Renal cortex interstitium (tissue), 11 donors: ENCODE data around the gene CARNS1. TPM values are rescaled to one million over a fixed set of nuclear protein-coding genes. Genes with fewer than 3 reads are reported as not detected.

Experiments
- DNase-seq, 11 donors: peaks; one replicate each; pipeline ENCODE4 v3.0.0-alpha.2; 2013; ENCODE audit warnings: low read depth in 9 of 11, low spot score in 4 of 11; ENCODE audit errors: extremely low read depth in 1 of 11
- polyA plus RNA-seq, 3 donors: library from polyadenylated mRNA; unstranded; fragments of 120-200 nt; gene quantifications; one replicate each; pipeline ENCODE4 v1.2.1, GENCODE V29; 2013; ENCODE audit not compliant: insufficient read length in 3 of 3

CARNS1 gene
- polyA plus RNA-seq, 3 donors = 2.0 to 5.2 (median 2.7) TPM

DNA sequence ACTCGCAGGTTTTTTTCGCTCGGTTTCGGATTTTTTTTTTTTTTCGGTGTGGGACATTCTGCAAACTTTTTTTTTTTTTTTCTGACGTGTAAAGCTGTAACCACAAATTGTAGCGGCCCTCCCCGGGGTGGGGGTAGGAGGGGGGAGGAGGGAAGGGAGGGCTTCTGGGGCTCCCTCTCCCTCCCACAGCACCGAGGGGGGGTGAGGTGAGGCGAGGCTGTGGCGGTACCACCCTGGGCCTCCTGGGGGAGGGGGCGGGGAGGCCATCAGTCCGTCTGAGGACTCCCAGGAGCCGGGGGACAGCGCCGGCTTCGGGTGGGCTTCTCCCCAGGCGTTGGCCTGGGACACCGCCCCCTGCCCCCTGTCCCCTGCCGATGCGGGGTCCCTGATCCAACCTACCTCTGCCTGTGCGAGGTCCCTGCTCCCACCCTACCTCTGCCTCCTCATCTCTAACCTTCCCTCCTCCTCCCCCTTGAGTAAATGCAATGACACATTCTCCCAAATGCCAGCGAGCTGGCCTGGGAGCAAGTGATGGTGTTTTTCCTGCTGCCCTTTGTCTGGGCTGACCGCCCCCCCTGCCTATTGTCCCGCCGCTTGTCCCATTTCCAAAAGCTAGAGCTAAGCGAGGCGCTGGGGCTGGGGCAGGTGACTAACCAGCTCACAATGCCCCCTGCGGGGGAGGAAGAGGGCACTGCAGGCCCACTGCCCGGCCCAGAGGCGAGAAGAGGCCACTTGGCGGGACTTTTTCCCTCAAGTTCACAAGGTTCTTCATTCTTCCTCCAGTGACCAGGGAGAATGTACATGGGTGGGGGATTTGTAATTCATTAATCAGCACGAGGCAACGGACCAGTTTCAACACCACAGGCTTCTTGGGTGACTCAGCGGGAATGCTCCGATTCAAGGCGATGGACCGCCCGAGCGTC, 41.6 kb upstream of the CARNS1 start:
- peak in 3 of 11 donors; percentile 60 to 80 (median 73) for DNase-seq

DNA sequence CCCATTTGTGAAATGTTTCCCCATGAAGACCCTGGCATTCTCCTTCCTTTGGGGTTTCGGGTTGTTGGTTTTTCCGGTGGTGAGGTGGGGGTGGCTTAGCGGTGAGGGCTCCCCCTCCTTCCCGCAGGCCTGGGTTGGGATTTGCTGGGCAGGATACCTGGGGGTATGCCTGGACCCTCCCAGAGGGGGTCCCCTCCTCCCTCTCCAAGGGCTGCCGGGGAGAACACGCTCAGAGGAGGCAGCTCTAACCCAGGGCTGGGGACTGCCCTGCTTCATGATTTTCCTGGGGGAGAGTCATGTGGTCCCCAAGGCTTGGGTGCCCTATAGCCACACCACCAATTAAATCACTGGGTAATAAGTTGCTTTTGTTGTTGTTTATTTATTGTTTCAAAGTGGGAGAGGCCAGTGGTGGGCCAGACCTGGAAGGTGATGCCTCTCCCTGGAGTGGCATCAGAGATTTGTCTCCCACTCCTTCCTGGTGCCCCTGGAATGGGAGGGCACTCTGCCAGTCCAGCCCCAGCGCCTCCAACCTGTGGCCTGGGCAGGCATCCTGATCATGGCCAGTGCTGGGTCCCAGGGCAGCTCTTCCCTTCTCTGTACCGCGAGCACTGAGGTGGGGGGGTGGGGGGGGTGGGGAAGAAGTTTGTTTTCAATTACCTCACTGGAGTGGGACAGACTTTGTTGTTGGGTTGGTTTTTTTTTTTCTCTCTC, 40.8 kb upstream of the CARNS1 start:
- DNase-seq = no peak

DNA sequence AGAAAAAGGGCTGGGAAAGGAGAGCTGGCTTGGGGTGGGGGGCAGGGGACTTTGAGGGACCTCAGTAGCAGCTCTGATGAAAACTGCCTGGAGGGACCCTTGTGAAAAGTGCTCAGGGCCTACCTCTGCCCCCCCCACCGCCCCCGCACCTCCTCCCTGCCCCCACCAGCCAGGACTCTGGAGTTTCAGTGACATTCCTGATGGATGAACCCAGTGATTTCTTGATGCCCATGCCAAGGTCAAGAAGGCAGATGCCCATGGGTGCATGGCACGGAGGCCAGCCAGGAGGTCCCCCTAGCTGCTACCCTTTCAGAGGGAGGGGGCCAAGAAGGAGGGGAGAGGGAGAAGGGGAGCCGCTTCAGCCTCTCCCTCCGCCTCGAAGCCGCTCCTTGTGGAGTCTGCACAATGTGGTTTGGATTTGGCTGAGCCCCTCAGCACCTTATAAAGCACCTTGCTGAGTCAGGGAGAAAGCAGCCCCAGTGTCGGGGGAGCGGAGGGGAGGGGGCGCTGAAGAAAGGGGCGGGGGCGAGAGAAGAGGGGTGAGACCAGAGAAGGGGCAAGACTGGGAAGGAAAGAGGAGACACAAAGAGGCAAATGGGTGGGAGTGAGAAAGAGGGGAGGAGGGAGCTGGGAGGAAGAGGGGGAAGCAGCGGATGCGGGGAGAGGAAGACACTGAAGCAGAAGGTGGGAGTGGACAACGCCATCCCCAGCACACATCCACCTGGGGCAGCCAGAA, 40.0 kb upstream of the CARNS1 start:
- no peak for DNase-seq

DNA sequence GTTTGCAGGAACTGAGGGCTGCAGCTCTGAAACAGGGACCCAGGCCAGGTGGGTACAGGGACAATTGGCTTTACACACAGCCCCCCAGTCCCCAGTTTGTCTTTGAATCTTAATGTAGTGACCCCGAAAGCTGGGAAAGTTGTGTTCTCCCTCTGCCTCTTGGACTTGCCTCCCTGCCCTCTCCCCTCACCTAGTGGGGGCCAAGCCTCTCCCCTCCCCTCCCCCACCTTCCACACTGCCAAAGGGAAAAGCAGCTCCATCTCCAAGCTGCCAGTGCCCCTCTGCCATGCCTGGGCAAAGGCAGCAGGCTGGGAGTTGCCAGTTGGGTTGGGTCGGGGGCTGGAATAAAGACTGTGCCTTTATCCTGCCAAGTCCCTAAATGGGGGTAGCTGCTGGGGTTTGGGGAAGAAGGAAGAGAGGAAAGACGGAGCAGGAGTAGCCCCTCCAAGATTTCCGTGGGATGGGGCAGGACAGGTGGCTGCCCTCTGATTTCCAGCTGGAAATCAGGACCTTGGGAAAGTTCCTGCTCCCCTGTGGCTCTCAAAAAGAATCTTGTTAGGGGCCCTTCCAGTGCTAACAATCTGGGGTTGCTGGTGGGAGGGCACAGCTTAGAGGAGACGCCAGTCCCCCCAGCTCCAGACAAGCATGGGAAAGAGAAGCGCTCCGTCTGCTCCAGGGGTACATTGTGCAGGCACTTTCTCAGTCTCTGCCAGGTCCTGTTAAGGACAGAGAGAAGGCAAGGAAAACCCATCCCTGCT, 39.2 kb upstream of the CARNS1 start:
- no peak for DNase-seq

DNA sequence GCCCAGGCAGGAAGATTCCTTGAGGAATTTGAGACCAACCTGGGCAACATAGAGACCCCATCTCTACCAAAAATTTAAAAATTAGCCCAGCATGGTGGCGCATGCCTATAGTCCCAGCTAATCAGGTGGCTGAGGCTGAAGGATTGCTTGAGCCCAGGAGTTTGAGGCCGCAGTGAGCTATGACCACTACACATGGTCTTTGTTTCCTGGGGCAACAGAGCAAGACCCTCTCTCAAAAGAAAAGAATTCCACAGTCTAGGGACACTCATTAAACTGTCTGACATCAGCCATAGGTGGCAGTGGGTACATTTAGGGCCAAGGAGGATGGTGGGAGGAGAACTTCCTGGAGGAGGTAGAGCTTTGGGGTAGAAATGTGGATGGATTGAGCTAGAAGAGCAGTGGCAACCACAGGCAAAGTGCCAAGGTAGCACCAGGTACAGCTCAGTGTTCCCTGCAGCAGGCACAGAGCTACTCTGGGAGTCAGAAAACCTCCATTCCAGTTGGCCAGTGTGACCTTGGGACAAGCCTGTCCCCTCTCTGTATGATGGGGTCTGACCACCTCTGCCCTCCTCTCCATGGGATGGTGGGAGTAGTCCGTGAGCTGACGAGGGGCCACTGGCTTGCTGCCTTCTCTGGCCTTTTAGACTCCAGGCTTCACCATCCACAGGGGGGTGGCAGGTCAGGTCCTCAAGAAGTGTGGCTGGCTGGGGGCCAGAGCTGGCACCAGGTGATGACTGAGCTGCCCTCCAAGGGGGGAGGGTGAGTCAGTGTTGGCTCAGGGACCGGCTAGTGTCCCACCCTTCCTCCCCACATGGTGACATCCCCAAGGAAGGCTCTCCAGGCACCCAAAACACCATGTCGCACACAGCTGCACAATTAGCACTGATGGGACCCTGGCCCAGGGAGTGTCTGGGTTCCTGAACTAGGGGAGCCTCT, 38.3 kb upstream of the CARNS1 start:
- DNase-seq = no peak

DNA sequence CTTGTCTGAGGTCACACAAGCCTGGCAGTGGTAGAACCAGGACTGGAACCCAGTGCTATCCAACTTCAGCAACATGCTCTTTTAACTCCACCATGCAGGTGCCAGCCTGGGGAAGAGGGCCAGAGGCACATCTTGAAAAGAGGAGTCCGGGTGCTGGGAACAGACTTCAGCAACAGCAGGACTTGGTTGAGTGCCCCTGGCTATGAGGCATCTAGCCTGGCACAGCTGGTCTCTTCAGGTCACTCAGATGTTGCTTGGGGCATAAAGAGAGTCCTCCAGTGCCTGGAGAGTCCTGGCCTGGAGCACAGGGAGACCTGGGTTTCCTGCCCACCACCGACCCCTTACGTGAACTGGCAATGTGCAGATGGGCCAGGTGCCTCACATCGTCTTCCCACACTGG, 36.9 kb upstream of the CARNS1 start:
- DNase-seq = no peak

DNA sequence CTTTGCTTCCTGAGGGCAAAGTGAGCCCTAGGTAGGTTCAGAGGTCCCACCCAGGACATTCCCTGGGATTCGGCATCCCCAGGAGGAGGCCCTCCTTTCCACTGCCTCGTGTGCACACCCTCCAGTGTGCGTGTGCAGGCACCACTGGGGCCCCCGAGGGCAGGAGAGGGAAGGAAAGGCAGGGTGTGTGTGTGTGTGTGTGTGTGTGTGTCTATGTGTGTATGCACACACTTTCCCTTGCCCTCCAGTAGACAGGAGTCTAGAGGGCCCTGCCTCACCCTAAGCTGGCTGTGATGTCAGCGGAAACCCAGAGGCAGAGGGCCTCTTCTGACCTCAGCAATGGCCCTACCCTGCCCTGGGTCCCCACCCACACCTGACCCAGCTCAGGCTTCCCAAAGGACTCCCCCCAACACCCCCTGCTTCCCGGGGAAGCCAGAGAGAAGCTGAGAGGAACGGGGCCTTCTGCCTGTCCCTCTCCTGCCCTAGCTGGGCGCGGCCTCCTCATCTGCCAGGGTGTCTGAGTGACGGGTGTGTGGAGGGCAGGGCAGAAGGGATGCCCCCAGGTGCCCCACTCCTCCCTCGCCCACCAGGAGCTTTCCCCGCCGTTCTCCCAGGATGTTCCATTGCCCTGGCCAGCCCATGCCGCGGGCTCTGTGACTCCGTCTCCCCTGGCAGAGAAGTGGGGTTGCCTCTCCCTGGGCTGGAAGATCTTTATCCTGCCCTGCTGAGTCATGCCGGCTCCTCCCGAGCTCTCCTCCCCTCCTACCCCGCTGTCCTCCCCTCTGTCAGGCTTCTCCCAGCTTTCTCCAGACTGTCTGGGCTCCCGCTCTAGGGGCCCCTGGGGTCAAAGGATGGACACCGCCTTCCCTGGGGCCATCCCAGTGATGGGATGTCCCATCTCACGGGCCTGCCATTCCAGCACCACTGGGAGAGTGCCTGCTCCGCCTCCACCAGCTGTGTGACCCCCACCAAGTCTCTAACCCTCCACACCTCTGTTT, 36.1 kb upstream of the CARNS1 start:
- DNase-seq = no peak

DNA sequence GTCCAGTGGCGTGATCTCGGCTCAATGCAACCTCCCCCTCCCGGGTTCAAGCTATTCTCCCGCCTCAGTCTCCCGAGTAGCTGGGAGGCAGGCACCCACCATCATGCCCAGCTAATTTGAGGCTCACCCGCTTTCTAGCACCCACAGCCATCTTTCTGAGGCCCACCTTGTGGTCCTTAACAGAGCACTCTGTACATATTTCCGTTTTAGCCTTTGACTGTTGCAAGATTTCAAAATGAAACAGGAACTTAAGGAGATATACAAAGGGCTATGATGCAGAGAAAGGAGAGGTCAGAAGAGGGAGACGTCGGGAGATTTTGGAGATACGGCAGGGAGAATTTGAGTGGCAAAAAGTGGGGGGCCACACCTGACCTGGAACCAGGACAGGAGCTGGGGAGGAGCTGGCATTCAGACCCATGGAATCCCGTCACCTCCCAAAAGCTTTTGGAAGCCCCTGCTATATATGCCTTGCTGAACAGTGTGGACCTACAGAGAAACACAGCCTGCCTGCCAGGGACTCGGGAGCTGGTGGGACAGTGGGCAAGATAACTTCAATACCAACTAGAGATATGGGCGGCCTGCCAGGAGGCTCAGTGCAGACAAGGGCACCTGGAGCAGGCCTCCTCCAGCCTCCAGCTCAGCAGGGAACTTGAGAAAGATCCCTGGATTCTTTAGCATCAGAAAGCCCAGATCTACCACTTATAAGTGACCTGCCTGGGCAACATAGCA, 34.1 kb upstream of the CARNS1 start:
- no peak for DNase-seq

DNA sequence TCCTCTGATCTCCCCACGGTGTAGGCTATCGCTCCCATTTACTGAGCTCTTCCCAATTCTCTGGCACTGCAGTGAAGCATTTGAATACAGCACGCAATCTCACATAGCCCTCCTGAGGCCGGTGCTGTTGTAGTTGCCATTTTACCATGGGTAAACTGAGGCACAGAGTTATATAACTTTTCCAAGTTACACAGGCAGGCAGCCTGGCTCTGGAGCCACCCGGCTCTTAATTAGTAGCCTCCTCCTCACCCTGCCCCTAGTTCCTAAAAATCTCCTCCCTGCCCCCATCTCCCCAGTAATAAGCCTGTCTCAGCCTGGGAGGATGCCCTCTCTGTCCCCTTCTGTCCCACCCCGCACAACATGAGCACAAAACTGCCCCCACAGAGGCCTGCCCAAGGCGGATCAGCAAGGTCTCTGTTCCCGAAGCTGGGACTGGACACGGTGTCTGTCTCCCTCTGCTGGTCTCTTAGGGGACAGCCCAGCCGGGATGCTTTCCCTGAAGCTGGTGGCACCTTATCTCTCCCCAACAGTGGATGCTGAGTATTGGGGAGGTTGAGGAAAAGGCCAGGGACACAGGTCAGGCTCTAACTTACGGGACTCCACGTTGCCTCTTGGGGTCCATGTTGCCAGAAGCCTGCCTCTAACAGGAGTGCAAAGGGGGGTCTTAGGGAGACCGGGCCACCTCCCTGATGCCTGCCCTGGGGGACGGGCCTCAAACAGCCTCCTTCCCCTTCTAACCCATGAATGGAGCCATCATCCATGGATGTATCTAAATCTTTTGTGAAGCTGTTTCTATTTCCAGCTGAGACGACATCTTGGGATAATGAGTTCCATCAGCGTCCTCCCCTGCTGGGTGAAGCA, 33.0 kb upstream of the CARNS1 start:
- no peak for DNase-seq

DNA sequence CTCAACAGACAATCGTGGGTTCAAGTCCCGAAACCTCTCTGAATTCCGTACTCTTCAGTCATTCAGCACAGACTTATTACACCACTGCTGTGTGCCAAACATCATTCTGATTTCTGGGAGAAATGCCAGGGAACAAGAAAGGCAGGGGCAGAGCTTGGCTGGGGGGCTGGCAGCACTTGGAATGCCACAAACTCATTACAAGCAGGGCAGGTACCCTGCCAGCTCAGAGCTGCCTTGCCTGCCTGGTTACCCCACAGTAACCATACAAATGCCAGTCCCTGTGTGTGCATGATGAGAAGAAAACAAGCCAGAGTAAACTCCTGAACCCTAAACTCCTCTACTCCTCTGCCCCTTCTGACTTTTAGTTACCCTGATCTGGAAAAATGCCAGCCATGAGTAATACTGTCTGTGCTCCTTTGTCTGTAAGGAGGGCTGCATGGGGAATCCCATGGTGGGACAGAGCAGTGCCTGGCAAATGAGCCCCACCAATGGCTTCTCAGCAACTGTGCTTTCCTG, 30.6 kb upstream of the CARNS1 start:
- no peak for DNase-seq

DNA sequence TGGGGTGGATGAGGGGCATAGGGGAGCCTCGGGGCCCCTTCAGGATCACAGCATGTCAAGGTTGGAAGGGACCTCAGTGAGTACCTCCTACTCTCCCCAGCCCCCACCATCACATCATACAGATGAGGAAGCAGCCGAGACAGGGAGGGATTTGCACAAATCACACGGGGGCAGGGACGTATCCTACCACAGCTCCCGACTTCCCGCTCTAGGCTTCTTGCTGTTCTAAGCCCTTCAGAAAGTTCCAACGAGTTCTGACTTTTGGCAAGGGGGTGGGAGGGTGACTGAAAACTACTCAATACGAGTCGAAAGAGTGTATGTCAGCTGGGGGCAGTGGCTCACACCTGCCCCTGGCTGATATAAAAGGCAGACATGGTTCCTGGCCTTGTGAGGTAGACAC, 28.4 kb upstream of the CARNS1 start:
- no peak for DNase-seq

DNA sequence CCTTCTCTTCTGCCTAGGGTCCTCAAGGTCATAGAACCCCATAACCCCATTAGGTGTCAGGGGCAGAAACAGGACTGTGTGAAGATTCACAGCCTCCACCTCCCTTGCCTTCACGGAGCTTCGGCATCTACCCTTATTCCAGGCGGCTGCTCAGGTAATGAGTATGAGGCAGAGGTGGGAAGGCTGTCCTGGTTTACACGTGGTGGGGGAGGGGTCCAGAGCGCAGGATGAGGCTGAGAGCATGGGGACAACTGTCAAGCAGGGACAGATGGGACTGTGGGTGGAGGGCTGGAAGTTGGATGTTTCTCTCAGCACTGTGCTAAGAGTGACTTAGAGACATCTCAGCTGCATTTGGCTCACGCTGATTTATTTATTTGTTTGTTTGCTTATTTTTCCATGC, 28.0 kb upstream of the CARNS1 start:
- DNase-seq = no peak

DNA sequence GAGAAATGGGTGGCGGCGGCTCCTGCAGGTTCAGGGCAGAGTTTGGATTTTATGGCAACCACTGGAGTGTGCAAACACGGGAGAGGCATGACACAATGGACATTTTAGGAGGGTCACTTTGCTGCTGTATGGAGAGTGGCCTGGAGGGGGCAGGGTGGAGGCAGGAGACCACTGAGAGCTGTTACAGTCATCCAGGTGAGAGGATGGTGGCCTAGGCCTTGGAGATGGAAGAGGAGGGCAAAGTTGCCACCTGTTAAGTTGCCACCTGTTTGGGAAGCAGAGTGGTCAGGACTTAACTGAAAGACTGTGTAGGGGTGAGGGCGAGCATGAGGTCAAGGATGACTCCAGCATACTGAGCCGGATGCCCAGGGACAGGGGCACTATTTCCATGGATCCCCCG, 26.0 kb upstream of the CARNS1 start:
- DNase-seq = no peak

DNA sequence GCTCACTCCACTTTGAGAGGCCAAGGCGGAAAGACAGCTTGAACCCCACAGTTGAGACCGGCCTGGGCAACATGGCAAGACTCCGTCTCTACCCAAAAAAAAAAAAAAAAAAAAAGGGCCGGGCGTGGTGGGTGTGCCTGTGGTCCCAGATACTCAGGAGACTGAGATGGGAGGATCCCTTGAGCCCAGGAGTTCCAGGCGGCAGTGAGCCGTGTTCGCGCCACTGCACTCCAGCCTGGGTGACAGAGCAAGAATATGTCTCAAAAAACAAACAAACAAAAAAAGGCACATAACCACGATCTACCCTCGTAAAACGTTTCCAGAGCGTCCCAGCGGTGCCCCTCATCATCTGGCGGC, 24.6 kb upstream of the CARNS1 start:
- DNase-seq = no peak
